ENCODE data around the gene HEATR5B.

HEATR5B gene

GRCh38 chr2:37029758-37030157 lies 54.4 kb downstream of the HEATR5B start:
- TF ChIP-seq GATA3 (IDR thresholded peaks at IDR 0.05; ENCODE audit: low read depth, low read length) (no peak), GATA2 (IDR thresholded peaks at IDR 0.05; ENCODE audit: low read depth, low read length) (no peak)

GRCh38 chr2:37026050-37026449 lies 58.1 kb downstream of the HEATR5B start:
- TF ChIP-seq GATA2 (IDR thresholded peaks at IDR 0.05; ENCODE audit: low read depth, low read length) = no peak
- no peak for TF ChIP-seq GATA3 (IDR thresholded peaks at IDR 0.05; ENCODE audit: low read depth, low read length)

- TF ChIP-seq GATA2 (IDR thresholded peaks at IDR 0.05; ENCODE audit: low read depth, low read length) (no peak), GATA3 (IDR thresholded peaks at IDR 0.05; ENCODE audit: low read depth, low read length) (no peak)
Observed at GRCh38 chr2:37020887-37021796, 63.0 kb downstream of the HEATR5B start.

GRCh38 chr2:37020212-37020886 lies 63.8 kb downstream of the HEATR5B start:
- TF ChIP-seq GATA2 (IDR thresholded peaks at IDR 0.05; ENCODE audit: low read depth, low read length) (no peak), GATA3 (IDR thresholded peaks at IDR 0.05; ENCODE audit: low read depth, low read length) (no peak)

- TF ChIP-seq GATA2 (IDR thresholded peaks at IDR 0.05; ENCODE audit: low read depth, low read length) = no peak
- no peak for TF ChIP-seq GATA3 (IDR thresholded peaks at IDR 0.05; ENCODE audit: low read depth, low read length)
Observed at GRCh38 chr2:37013315-37013641, 70.9 kb downstream of the HEATR5B start.

- no peak for TF ChIP-seq GATA3 (IDR thresholded peaks at IDR 0.05; ENCODE audit: low read depth, low read length)
- TF ChIP-seq GATA2 (IDR thresholded peaks at IDR 0.05; ENCODE audit: low read depth, low read length) = no peak
Observed at GRCh38 chr2:37011130-37011529, 73.0 kb downstream of the HEATR5B start.

- TF ChIP-seq GATA2 (IDR thresholded peaks at IDR 0.05; ENCODE audit: low read depth, low read length) (no peak), GATA3 (IDR thresholded peaks at IDR 0.05; ENCODE audit: low read depth, low read length) (no peak)
Observed at GRCh38 chr2:37005118-37005868, 78.9 kb downstream of the HEATR5B start.

GRCh38 chr2:37000988-37001556 lies 83.1 kb downstream of the HEATR5B start:
- TF ChIP-seq GATA3 (IDR thresholded peaks at IDR 0.05; ENCODE audit: low read depth, low read length) = no peak
- no peak for TF ChIP-seq GATA2 (IDR thresholded peaks at IDR 0.05; ENCODE audit: low read depth, low read length)

GRCh38 chr2:37000318-37000717 lies 83.9 kb downstream of the HEATR5B start:
- no peak for TF ChIP-seq GATA2 (IDR thresholded peaks at IDR 0.05; ENCODE audit: low read depth, low read length)
- no peak for TF ChIP-seq GATA3 (IDR thresholded peaks at IDR 0.05; ENCODE audit: low read depth, low read length)

- no peak for TF ChIP-seq GATA3 (IDR thresholded peaks at IDR 0.05; ENCODE audit: low read depth, low read length)
- TF ChIP-seq GATA2 (IDR thresholded peaks at IDR 0.05; ENCODE audit: low read depth, low read length) = no peak
Observed at GRCh38 chr2:36993841-36994620, 90.1 kb downstream of the HEATR5B start.

GRCh38 chr2:36988008-36988407 lies 96.2 kb downstream of the HEATR5B start:
- TF ChIP-seq GATA3 (IDR thresholded peaks at IDR 0.05; ENCODE audit: low read depth, low read length) (no peak), GATA2 (IDR thresholded peaks at IDR 0.05; ENCODE audit: low read depth, low read length) (no peak)

- TF ChIP-seq GATA2 (IDR thresholded peaks at IDR 0.05; ENCODE audit: low read depth, low read length) (peak; percentile 75), GATA3 (IDR thresholded peaks at IDR 0.05; ENCODE audit: low read depth, low read length) (peak; percentile 66)
Observed at GRCh38 chr2:36982467-36982866, 101.7 kb downstream of the HEATR5B start.

GRCh38 chr2:36981911-36982310 lies 102.3 kb downstream of the HEATR5B start:
- TF ChIP-seq GATA3 (IDR thresholded peaks at IDR 0.05; ENCODE audit: low read depth, low read length) = no peak
- TF ChIP-seq GATA2 (IDR thresholded peaks at IDR 0.05; ENCODE audit: low read depth, low read length) = no peak
